HG02642 (cell line): Measurements from ENCODE around the gene THSD8.
"Not testable (repeated sequence)": the region's sequence is repeated elsewhere in the genome, so short reads cannot be mapped to it uniquely, and the experiment has no call there.

ENCODE experiments used
- ATAC-seq: cut with Tn5 transposase; IDR thresholded peaks from one replicate; pipeline ENCODE4 v1.9.1; 2021; ENCODE audit warnings: mild to moderate bottlenecking; ENCODE audit not compliant: unreplicated experiment, poor library complexity

Gene THSD8

GRCh38 chr19:12843999-12844732 is 42.3 kb downstream of the THSD8 start:
- ATAC-seq, result no peak

GRCh38 chr19:12846613-12847012 is 44.7 kb downstream of the THSD8 start:
- not testable (repeated sequence) for ATAC-seq

GRCh38 chr19:12847159-12848139 is 45.6 kb downstream of the THSD8 start:
- ATAC-seq, result peak; percentile 80
